Stimulated activated CD4-positive, alpha-beta T cell treated with anti-CD3 and anti-CD28 coated beads, Interleukin-15, amount 100 ng/mL, for 24 hours (primary cell): Measurements from ENCODE around the gene KLK10.
"Not testable (repeated sequence)": the region's sequence is repeated elsewhere in the genome, so short reads cannot be mapped to it uniquely, and the experiment has no call there.

Experiments
- DNase-seq: peaks from one replicate; pipeline ENCODE4 v3.0.0-alpha.2; 2020

Gene KLK10

DNA sequence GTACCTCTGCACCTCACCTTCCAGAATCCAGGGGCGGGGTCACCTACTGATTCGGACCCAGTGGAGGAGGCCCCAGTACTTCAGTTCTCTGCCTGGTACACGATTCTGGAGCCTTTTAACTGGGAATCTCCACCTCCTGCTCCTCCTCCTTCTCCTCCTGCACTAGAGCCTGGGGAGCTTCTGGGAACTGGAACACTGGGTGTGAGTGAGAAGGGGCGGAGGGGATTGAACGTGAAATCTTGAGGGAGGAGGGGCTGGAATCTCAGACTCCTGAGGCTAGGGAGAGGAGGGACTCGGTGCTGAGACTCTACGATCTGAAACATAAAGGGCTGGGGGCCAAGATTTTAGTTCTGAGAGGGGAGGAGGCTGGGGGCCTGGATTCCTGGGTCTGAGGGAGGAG is 18.0 kb downstream of the KLK10 start, which contains the start of gene KLK8:
KLK8 (minus strand) TSS at position 90 of the 400 bp plus-strand sequence. CDS start 437 bp downstream, outside the sequence.
- no peak for DNase-seq

DNA sequence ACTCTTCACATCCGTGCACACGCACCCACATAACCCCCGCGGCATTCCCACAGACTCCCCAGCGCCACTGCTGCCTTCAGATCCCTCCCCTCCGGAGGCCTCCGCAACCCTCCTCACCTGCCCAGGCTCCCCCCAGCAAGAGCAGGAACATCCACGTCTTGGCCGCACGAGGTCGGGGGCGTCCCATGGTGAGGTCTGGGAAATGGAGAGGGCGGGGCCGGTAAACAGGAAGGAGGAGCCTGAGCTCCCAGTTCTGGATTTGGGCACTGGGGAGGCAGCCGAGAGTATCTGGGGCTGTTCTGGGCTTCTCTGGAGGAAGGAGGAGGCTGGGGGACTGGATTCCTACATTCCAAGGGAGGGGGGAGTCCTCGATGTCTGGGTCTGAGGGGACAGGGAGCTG is 18.5 kb downstream of the KLK10 start:
- DNase-seq: no peak

DNA sequence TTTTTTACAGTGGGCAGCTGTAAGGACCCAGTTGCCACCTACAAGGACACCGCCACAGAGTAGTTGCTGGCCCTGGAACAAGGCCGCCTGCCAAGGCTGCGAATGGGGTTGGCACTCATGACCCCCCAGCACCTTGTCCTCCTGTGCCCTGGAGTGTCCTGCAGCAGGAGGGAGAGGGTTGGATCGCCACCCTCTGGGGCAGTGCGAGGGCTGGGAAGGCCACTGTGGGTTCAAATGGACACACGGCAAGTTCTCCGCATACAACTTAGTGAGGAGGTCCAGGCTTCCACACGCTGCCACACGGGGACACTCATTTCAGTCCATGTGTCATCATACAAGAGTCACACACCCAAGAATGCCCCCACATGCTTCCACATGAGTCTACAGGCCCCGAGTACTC is 19.1 kb downstream of the KLK10 start:
- no peak for DNase-seq

GRCh38 chr19:50998686-50999085 is 20.8 kb downstream of the KLK10 start:
- DNase-seq: no peak

DNA sequence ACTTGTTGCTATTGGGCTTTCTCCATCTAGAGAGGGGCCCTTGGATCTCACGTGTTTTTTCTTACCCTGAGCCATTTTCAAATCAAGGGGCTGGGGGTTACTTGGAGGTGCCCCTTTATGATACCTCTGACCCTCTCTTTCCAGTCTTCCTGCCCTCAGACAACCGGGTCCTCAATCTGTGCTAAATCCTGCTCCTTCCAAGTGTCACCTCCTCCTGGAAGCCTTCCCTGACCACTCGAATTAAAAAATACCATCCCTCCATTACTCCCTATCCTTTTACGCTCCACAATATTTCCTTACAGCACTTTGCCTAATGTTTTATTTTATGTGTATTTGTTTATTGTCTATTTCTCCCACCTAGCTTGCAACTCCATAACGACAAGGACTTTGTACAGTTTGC is 21.4 kb downstream of the KLK10 start:
- DNase-seq: no peak

DNA sequence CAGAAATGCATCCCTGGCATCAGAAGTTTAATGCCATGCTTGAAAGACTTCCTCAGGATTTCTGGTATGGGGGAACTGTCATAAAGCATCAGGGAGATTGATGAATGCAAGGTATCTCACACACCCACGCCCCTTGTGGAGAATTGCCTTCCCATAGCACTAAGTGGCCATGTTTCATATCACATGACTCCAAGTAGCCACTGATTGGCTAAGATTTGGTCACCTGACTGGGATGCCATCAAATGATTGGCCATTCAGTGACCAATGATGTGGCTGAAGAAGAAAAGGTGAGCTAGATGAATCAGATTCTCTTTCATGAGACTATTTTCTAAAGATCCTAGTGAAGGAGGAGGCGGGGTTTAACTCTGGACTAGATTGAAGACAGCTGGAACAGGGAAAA is 25.4 kb downstream of the KLK10 start:
- no peak for DNase-seq

- DNase-seq: no peak
Measured at GRCh38 chr19:50992666-50993035, 26.9 kb downstream of the KLK10 start.

DNA sequence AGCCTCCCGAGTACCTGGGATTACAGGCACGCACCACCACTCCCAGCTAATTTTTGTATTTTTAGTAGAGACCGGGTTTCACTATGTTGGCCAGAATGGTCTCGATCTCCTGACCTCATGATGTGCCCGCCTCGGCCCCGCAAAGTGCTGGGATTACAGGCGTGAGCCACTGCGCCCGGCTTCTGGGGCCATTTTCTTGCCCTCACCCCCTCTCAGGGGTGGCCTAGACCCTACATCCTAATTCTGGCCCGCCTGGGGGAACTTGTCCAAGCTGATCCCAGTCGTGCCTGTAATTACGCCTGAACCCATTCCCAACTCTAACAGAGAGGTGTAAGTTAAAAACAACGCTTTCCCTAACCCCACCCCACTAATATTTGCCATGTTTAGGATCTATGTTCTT is 35.1 kb downstream of the KLK10 start:
- not testable (repeated sequence) for DNase-seq

DNA sequence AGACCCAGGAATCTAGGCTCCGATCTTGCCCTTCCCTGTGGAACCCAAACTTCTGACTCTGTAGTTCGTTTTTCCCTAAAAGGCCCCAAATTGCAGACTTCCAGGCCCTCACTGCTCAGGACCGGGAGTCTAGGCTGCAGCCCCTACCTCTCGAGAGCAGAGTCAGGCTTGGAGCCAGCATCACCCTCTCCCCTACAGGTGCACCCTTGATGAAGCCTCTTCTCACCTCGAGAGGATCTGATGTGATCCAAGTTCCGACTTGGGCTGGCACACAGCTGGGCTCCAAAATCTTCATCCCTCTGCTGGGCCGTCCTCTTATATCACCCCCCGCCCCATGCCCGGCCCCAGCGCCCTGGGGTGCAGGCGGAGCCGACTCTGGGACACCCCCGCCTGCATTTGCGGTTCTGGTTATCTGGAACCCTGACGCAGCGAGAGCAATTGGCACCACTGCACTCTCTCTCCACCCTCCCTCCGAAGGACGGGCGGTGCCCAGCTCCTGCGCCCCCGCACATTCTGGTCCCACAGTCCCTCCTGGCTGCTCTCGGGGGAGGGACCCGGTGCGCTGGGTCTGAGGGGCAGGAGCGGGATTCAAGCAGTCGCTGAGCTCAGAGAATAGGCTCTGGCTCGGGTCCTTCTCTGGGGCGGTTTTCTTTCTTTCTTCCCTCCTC is 35.8 kb downstream of the KLK10 start, which contains the start of gene KLK7:
KLK7 (minus strand) TSS at position 293 of the 668 bp plus-strand sequence. CDS start 1,518 bp downstream, outside the sequence.
- DNase-seq: peak; percentile 5

- no peak for DNase-seq
Measured at GRCh38 chr19:50982186-50982585, 37.3 kb downstream of the KLK10 start.

- DNase-seq: no peak
Measured at GRCh38 chr19:50981587-50982146, 37.8 kb downstream of the KLK10 start.

GRCh38 chr19:50980208-50980607 is 39.3 kb downstream of the KLK10 start:
- DNase-seq: no peak

DNA sequence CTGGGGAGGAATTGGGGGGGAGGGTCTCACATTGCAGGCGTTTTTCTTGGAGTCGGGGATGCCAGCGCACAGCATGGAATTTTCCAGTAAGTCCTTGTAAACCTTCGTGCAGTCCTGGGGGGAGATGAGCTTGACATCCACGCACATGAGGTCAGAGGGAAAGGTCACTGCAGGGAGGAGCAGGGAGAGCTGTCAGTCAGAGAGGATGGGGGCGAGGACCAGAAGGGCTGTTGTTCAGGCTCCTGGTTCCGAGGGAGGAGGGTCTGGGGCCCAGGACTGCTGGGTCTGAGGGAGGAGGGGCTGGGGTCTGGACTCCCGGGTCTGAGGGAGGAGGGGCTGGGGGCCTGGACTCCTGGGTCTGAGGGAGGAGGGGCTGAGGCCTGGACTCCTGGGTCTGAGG is 39.8 kb downstream of the KLK10 start:
- DNase-seq: no peak

DNA sequence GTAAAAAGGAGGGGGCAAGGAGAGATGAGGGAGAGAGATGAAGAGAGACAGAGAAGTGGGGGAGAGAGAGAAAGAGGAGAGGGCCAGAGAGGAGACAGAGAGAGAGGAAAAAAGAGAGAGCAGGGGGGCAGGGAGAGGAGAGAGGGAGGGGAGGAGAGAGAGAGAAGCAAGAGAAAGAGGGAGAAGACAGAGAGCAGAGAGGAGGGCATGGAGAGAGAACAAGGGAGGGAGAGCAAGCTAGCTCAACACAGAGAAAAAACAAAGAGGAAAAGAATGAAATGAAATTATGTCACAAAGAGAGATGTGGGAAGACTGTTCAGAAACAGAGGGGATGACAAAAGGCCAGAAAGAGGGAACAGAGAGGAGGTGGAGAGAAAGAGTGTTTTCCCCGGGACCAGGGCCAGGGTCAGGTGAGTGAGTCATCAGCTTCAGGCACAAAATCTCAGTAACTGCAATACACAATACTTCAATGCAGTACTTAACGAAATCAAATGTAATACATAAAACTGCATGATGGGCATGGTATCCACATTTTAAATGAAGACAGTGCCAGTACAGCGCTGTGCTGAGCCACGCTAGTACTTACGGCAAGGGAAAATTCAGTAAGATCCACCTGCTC is 40.6 kb downstream of the KLK10 start:
- no peak for DNase-seq

GRCh38 chr19:50977626-50978025 is 41.9 kb downstream of the KLK10 start:
- no peak for DNase-seq

GRCh38 chr19:50975766-50976165 is 43.7 kb downstream of the KLK10 start:
- no peak for DNase-seq

GRCh38 chr19:50974702-50975556 is 44.6 kb downstream of the KLK10 start:
- DNase-seq: no peak

DNA sequence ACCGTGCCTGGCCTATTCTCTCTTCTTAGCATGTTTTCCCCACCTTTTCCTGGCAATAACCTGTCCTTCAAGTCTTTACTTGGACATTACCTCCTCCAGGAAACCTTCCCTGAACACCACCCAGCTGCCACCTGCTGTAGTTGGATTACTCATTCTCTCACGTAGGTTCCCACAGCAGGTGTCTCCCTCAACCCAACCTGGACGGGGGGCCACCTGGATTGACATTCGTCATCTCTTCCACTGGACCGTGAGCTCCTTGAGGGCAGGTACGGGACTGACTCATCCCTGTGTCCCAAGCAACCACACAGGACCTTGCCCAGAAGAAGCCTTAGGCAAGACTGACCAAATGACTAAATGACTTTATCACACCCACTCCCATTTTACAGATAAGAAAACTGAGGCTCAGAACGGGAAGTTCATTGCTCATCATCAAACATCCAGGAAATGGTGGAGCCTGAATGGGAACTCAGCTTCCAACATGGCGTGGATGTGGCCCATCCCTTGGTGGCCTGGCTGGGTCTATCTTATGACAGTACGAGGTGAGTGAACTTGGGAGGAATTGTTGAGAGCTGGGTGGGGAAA is 46.6 kb downstream of the KLK10 start:
- no peak for DNase-seq

GRCh38 chr19:50969810-50970209 is 49.7 kb downstream of the KLK10 start:
- not testable (repeated sequence) for DNase-seq

DNA sequence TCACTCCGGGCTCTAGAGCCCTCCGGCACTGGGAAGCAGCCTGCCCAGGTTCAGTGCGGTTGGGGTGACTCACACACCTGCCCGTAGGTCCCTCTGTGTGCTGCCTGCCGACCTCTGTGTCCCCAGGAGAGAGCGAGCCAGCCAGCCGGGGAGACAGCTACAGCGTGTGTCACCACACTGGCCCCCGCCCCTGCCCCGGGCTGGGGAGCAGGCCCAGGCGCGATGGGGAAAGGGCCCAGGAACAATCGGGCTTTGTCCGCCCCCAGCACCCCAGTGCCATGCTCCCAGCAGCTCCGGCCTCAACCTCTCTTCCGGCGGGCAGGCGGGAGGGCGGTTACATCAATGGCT is 50.1 kb downstream of the KLK10 start, which contains the start of gene KLK6:
KLK6 (minus strand) TSS at position 179 of the 348 bp plus-strand sequence. CDS start 1,487 bp downstream, outside the sequence.
- DNase-seq: no peak

DNA sequence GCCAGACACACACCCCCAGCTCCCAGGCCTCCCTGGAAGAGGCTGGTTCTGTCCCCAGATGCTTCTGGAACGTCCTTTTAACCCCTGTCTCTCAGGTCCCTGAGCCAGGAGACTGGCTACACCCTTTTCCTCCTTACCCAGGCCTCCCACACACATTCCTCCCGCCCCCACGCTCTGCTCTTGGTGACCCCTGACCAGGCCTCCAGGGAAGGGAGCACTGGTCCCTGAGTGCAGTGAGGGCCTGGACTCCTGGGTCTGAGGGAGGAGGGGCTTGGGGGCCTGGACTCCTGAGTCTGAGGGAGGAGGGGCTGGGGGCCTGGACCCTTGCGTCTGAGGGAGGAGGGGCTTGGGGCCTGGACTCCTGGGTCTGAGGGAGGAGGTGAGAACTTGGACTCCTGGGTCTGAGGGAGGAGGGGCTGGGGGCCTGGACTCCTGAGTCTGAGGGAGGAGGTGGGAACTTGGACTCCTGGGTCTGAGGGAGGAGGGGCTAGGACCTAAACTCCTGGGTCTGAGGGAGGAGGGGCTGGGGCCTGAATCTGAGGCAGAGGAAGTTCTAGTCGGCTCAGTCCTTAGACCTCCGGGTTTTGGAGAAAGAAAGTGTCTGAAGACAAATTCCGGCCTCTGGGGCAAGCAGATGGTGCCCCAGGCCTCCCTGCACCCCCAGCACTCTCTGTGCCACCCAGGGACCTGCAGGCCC is 50.6 kb downstream of the KLK10 start:
- no peak for DNase-seq
